ENCODE results near the gene MLEC.

MLEC gene, protein sequence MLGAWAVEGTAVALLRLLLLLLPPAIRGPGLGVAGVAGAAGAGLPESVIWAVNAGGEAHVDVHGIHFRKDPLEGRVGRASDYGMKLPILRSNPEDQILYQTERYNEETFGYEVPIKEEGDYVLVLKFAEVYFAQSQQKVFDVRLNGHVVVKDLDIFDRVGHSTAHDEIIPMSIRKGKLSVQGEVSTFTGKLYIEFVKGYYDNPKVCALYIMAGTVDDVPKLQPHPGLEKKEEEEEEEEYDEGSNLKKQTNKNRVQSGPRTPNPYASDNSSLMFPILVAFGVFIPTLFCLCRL
- total RNA-seq: 137 to 171 (median 157) reads per million in 4 experiments

DNA sequence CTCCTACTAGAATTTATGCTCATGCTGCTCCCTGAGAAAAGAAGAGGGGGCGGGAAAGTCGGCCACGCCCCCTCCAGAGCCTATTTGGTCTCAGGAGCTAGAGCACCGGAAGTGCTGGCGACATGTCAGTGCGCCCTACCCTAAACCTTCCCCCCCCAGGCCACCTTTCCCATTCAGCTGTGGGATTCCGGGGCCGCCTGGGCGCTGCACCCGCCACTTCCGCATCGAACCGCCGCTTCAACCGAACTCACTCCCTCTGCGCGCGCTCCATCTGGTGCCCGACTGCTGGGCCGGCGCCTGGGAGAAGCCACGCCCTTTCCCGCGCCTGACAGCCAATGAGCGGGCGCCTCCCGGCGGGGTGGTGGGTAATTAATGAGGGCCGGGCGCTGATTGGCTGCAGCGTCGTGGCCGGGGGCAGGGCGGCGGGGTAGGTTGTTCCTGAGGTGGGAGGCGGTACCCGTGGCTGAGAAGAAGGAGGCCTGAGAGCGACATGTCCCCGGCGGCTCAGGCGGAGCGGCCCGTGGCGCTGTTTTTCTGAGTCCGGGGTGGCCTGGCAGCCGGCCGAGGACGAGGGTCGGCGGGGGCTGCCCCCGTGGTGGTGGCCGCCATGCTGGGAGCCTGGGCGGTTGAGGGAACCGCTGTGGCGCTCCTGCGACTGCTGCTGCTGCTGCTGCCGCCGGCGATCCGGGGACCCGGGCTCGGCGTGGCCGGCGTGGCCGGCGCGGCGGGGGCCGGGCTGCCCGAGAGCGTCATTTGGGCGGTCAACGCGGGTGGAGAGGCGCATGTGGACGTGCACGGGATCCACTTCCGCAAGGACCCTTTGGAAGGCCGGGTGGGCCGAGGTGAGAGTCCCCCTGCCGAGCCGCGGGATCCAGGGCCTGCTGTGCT, at the start of gene MLEC:
MLEC (plus strand) TSS at position 460 of the 888 bp plus-strand sequence; CDS start at position 608, 148 bp downstream.
- DNase-seq: peak; percentile 98

- DNase-seq: peak; percentile 73
Observed at GRCh38 chr12:120639771-120640721, 46.9 kb upstream of the MLEC start, which contains the start of gene CABP1. TSS of gene CABP1 (plus strand) at chr12:120640626. CDS start at chr12:120640686, 60 bp downstream.

- DNase-seq: peak; percentile 23
Observed at GRCh38 chr12:120640861-120641833, 45.8 kb upstream of the MLEC start.

DNA sequence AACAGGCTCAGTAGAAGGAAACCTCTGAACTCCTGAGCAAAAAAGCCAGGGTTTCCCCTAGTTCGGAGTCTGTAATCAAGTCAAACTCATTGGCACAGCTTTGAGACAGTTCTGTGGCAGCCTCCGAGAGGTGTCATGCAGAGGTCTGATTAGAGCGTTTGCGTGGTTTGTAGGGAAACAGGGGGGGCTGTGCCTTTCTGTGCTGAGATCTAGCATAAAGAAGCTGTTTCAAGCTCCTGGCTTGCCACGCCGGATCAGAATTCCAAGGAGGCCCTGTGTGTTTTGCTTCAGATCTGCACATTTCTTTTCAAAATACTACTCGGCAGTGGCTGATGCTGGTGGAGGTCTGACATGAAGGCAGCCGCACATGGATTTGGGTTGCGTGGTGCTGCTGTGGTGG, 44.8 kb upstream of the MLEC start:
- DNase-seq: no peak

- DNase-seq: no peak
Observed at GRCh38 chr12:120642826-120643225, 44.1 kb upstream of the MLEC start.

GRCh38 chr12:120643574-120643973, 43.4 kb upstream of the MLEC start:
- DNase-seq: no peak

DNA sequence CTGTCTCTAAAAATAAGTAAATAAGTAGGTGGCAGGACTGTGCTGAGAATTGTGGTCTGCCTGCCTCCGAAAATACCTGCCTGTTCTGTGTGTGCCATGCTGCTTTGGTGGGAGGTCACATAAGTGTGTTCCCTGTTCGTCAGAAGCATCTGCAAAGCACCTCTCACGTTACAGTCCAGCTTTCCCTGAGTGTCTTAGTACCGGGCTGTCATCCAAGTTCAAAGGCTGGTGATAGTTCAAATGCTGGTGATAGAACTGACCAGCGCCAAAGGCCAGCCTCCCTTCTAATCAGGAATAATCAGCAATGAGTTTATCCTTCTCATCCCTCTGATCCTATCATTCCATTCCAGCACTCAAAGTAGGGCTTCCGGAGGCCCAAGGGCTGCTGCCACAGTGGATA, 40.9 kb upstream of the MLEC start:
- no peak for DNase-seq

DNA sequence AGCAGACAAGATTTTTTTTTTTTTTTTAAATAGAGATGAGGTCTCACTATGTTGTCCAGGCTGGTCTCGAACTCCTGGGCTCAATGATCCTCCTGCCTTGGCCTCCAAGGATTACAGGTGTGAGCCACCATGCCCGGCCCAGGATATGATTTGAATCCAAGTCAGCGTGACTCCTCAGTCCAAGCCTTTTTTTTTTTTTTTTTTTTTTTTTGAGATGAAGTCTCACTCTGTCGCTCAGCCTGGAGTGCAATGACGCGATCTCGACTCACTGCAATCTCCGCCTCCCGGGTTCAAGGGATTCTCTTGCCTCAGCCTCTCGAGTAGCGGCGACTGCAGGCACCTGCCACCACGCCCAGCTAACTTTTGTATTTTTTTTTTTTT, 39.6 kb upstream of the MLEC start:
- no peak for DNase-seq

DNA sequence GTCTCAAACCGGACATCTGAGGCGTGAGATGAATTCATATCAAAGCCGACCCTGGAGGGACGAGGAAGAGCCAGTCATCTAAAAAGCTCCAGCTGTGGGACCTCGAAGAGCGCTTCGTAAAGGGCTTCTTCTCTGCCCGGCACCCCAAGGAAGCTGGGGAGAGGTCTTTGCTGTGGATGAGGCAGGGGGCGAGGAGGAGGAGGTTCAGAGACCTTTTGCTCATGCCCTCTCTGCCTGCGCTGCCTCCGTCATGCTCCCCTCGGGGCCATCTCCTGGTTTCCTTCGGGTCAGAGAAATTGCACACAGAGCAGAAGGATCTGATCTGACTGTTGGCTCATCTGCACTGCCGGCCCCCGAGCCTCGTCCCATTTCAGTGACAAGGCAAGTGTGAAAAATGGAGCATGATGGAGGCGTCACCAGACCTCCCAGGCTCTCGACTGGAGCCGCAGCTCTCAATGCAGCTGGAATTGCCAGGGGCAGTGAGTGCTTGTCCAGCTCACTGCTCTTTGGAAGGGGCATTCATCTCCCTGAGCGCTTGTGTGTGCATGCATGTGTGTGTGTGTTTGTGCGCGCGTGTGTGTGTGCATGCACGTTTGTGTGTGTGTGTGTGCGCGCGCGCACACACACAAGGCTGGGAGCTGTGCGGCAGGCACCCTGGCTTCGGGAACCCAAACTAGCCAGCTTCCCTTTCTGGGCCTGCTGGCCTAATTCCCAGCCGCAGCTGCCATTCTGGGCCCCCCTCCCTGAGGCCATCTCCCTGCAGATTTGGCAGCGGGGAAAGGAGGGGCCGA, 37.3 kb upstream of the MLEC start:
- DNase-seq: no peak

DNA sequence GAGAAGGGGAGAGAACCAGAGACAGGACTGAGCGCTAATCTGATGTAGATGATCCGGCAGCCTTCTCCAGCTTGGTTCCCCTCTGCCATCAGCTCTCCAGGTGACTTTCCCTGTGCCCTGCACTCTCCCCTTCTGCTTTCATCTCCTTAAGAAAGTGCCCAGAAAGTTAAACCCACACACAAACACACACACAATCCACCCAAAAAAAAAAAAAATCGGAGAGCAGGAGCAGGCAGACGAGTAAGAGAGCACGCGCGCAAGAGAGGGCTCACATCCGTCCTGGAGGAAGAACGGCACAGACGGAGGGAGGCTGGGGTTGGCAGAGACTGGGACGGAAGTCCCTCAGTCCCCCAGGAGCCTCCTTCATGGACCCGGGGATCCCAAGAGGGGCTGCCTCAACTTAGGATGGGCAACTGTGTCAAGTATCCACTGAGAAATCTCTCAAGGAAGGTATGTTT, 36.7 kb upstream of the MLEC start:
- no peak for DNase-seq

GRCh38 chr12:120651821-120652220, 35.1 kb upstream of the MLEC start:
- DNase-seq: no peak

- no peak for DNase-seq
Observed at GRCh38 chr12:120652656-120653435, 34.1 kb upstream of the MLEC start.

- no peak for DNase-seq
Observed at GRCh38 chr12:120653611-120654010, 33.3 kb upstream of the MLEC start.

GRCh38 chr12:120654656-120655055, 32.3 kb upstream of the MLEC start:
- no peak for DNase-seq

DNA sequence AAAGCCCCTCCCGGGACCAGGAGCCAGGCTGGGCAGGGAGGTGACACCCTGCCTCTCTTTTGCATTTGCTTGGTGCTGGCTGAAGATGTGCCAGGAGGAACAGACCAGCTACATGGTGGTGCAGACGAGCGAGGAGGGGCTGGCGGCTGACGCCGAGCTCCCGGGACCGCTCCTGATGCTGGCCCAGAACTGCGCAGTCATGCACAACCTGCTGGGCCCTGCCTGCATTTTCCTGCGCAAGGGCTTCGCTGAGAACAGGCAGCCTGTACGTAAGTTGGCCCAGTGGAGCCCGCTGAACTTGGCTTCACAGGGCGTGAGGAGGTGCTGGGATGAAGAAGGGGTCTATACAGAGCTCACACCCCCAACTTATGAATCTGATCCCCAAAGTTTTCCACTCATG, 30.9 kb upstream of the MLEC start:
- DNase-seq: no peak

DNA sequence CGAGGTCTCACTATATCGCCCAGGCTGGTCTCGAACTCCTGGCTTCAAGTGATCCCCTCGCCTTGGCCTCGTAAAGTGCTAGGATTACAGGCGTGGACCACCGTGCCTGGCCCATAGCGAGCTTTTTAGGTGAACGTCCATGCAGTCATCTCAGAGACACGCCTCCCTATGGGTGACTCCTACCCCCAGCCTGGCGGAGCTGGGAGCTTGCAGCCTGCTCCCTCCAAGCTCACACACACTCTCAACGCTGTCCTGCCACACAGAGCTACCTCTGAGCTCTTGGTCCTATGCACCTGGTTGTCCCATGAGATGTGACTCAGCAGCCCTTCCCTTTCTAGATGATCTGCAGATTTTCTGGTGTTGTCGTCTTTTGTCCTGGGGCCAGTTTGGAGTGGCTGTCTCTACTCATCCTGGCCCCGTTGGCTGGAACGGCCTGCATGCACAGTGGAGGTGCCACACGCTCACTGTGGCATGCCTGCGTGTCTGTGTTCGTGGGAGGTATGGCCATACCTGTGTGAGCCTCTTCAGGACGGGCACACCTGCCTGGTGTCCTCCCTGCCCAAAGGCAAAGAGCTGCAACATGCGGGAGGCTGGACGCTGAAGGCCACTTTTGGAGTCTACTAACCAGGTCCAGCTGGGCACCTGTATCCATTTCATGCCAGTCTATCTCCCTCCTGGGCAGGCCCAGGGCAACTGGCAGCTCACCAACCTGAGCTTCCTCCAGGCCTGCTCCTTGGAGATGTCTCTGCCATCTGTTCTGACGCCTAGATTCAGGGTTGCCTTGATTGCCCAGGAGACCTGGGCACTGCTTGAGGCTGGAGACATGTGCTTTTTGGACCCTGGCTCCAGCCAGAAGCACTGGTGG, 28.4 kb upstream of the MLEC start:
- no peak for DNase-seq

GRCh38 chr12:120659151-120659525, 27.8 kb upstream of the MLEC start:
- no peak for DNase-seq

DNA sequence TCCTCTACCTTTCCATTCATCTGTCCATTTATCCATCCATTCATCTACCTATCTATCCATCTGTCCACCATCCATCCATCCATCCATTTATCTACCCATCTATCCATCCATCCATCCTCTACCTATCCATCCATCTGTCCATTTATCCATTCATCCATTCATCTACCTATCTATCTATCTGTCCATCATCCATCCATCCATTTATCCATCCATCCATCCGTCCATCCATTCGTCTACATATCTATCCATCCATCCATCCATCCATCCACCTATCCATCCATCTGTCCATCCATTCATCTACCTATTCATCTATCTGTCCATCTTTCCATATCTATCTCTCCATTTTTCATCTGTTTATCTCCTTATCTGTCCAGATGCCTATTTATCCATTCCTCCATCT, 25.5 kb upstream of the MLEC start:
- DNase-seq: no peak

DNA sequence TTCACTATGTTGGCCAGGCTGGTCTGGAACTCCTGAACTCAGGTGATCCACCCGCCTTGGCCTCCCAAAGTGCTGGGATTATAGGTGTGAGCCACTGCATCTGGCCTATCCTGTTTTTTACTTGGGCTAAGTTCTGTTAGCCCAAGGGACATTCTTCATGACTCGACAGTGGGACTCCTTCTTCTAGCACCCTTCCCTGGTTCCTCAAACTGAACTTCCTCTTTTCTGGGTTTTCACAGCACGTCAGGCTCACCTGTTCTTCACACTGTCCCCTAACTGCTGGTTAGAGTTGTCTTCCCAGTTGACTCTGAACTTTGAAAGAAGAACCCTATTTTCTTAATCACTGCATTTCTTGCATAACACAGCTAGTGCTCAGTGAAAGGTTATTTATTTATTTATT, 24.1 kb upstream of the MLEC start:
- DNase-seq: no peak
